ENCODE data around the gene GBP4. TPM values are rescaled to one million over a fixed set of nuclear protein-coding genes. Genes with fewer than 3 reads are reported as not detected.

GBP4 gene
- total RNA-seq, 2 donors from 2014 or later, result 6.0 to 6.1 TPM

DNA sequence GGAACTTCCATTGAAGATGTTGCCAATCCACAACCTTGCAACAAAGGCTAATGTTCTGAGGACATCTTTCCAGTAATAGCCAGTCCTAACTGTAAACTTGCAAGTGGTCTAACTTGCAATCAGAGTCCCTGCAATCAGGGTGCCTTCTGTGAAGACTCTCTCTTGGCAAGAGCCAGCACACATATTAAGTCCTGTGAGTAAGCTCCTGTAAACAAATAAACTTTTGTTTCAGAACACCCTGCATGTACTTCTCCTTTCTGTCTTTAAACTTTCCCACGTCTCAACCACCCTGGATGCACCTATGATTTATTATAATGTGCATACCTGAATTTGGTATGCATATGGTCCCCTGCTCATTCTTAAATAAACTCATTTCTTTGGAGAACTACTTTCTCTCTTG is 32.0 kb downstream of the GBP4 start:
- no peaks in the 10 kb centered on the region for H3K4me1 ChIP-seq (replicated peaks)
- TF ChIP-seq POLR2AphosphoS5 (IDR thresholded peaks at IDR 0.05) (peak; percentile 53), POLR2A (IDR thresholded peaks at IDR 0.05) (no peak)
- peak overlapping the region in 1 of 2 donors; percentile 30 for H3K27ac ChIP-seq
- H3K36me3 ChIP-seq, result no peaks in the 10 kb centered on the region
- no peak overlapping the region for H3K4me3 ChIP-seq
- peak; percentile 20 for DNase-seq (ENCODE audit: low spot score)
- no peaks in the 10 kb centered on the region for H3K9me3 ChIP-seq
- H3K27me3 ChIP-seq (replicated peaks; ENCODE audit: insufficient read depth), result no peaks in the 10 kb centered on the region
- intact Hi-C loops (cut with DNase I), result no loop called here
- WGBS, result 13% methylated on average over 1 of the region's 1 CpG

DNA sequence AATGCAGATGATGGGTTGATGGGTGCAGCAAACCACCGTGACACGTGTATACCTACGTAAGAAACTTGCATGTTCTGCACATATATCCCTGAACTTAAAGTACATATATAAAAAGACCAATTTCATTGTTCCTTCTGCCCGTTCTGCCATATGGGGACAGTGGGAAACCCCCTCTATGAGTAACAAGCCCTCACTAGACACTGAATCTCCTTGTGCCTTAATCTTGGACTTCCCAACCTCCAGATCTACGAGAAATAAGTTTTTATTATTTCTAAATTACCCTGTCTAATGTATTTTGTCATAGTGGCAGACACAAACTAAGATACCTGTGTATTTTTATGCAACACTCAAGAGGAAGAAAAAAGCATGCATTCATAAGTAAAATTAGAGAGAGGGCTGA is 32.9 kb downstream of the GBP4 start:
- Histone ChIP-seq H3K36me3 (no peaks in the 10 kb centered on the region), H3K27ac (no peak overlapping the region), H3K27me3 (replicated peaks; ENCODE audit: insufficient read depth) (no peaks in the 10 kb centered on the region), H3K4me1 (replicated peaks) (no peaks in the 10 kb centered on the region), H3K9me3 (no peaks in the 10 kb centered on the region), H3K4me3 (no peak overlapping the region)
- DNase-seq (ENCODE audit: low spot score), result no peak
- whole genome bisulfite sequencing, result 93% methylated on average over 5 of the region's 5 CpGs
- TF ChIP-seq POLR2A (IDR thresholded peaks at IDR 0.05), result no peak
- TF ChIP-seq POLR2AphosphoS5 (IDR thresholded peaks at IDR 0.05), result no peak
- TF ChIP-seq, protein P1, sequence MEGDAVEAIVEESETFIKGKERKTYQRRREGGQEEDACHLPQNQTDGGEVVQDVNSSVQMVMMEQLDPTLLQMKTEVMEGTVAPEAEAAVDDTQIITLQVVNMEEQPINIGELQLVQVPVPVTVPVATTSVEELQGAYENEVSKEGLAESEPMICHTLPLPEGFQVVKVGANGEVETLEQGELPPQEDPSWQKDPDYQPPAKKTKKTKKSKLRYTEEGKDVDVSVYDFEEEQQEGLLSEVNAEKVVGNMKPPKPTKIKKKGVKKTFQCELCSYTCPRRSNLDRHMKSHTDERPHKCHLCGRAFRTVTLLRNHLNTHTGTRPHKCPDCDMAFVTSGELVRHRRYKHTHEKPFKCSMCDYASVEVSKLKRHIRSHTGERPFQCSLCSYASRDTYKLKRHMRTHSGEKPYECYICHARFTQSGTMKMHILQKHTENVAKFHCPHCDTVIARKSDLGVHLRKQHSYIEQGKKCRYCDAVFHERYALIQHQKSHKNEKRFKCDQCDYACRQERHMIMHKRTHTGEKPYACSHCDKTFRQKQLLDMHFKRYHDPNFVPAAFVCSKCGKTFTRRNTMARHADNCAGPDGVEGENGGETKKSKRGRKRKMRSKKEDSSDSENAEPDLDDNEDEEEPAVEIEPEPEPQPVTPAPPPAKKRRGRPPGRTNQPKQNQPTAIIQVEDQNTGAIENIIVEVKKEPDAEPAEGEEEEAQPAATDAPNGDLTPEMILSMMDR (IDR thresholded peaks at IDR 0.05), result no peak
- intact Hi-C loops (cut with DNase I), result no loop called here

DNA sequence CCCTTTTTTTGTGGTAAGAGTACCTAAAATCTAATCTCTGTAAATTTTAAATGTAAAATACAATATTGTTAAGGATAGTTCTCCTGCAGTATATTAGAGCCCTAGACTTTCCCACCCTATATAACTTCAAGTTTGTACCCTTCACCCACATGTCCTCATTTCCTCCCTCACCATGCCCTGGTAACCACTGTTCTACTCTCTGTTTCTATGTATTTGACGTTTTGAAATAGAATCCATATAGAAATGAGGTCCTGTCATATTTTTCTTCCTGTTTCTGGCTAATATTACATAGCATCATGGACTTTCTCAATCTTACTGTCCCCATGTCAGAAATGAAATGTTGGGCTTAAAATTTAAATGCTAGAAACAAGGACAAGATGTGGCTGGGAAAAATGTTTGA is 47.7 kb downstream of the GBP4 start:
- Histone ChIP-seq H3K9me3 (no peaks in the 10 kb centered on the region), H3K4me1 (replicated peaks) (no peaks in the 10 kb centered on the region), H3K36me3 (no peaks in the 10 kb centered on the region), H3K27ac (no peak overlapping the region), H3K4me3 (no peak overlapping the region), H3K27me3 (replicated peaks; ENCODE audit: insufficient read depth) (no peaks in the 10 kb centered on the region)
- WGBS, result 66% methylated on average over 1 of the region's 1 CpG
- intact Hi-C loops (cut with DNase I), result no loop called here
- DNase-seq (ENCODE audit: low spot score), result no peak
- TF ChIP-seq, protein P1 (IDR thresholded peaks at IDR 0.05), result no peak
- TF ChIP-seq POLR2A (IDR thresholded peaks at IDR 0.05), result no peak

DNA sequence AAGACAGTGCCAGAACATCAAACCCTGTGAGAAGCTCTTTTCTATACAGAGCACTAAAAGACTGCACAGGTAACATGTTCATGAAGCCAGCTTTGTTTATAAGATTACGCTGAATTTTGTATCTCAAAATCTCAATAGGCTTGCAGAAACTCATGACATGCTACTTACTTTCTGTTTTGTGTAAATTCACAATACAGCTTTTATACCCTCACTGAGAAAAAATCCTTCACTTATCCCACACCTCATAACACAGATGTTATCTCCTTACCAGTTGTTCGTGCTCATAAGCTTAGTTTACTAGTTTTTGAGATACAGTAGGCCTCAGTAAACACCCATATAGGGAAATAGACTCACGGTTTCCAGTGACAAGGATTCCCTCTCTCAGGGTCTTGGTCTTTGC is 48.8 kb downstream of the GBP4 start:
- Histone ChIP-seq H3K4me3 (no peak overlapping the region), H3K36me3 (no peaks in the 10 kb centered on the region), H3K9me3 (no peaks in the 10 kb centered on the region), H3K4me1 (replicated peaks) (no peaks in the 10 kb centered on the region), H3K27ac (no peak overlapping the region), H3K27me3 (replicated peaks; ENCODE audit: insufficient read depth) (no peaks in the 10 kb centered on the region)
- no peak for TF ChIP-seq POLR2AphosphoS5 (IDR thresholded peaks at IDR 0.05)
- TF ChIP-seq POLR2A (IDR thresholded peaks at IDR 0.05), result no peak
- TF ChIP-seq, protein P1 (IDR thresholded peaks at IDR 0.05), result no peak
- DNase-seq (ENCODE audit: low spot score), result no peak
- WGBS, result 37% methylated on average over 3 of the region's 3 CpGs
- intact Hi-C loops (cut with DNase I), result no loop called here

DNA sequence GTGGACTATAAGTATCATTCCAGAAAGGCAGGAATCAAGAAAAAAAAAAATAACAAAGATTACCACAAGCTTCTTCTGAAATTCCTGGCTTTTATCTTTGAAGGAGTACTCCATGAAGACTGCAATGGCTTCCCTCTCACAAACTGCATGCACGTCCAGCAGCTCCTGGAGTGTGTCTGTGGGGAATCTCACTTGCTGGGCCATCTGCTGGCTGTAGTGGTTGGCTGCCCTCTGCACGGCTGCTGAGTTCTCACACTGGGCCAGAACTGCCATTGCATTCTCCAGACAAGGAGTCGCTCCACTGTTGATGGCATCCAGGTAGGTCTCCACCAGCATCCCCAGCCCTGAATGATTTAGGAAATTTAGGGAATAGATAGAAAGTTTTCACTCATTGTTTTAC is 49.5 kb downstream of the GBP4 start:
- Histone ChIP-seq H3K4me3 (no peak overlapping the region), H3K27me3 (replicated peaks; ENCODE audit: insufficient read depth) (no peaks in the 10 kb centered on the region), H3K27ac (no peak overlapping the region), H3K36me3 (no peaks in the 10 kb centered on the region), H3K9me3 (no peaks in the 10 kb centered on the region), H3K4me1 (replicated peaks) (no peaks in the 10 kb centered on the region)
- intact Hi-C loops (cut with DNase I), result no loop called here
- no peak for DNase-seq (ENCODE audit: low spot score)
- TF ChIP-seq, protein P1 (IDR thresholded peaks at IDR 0.05), result no peak
- no peak for TF ChIP-seq POLR2AphosphoS5 (IDR thresholded peaks at IDR 0.05)
- 43% methylated on average over 3 of the region's 3 CpGs for WGBS

Measured in prostate gland (tissue), 2 donors.